RWPE2 (cell line): Measurements from ENCODE around the gene TMEM79.

Source experiments
- ATAC-seq: fragments of 200-7000 bp; cut with Tn5 transposase; 3 replicates; pipeline ENCODE4 v1.9.1; 2021; ENCODE audit warnings: low read depth
- DNase-seq: peaks from one replicate; pipeline ENCODE4 v3.0.0-alpha.2; 2020; ENCODE audit warnings: low spot score
- H3K27ac ChIP-seq: fragments of 450-650 bp; 2 replicates; pipeline ENCODE4 v1.5.1; 2017; ENCODE audit warnings: mild to moderate bottlenecking; ENCODE audit not compliant: poor library complexity, severe bottlenecking
- H3K27me3 ChIP-seq: fragments of 250-450 bp; sonication (Bioruptor Pico); 2 replicates; pipeline ENCODE4 v1.5.1; 2021; ENCODE audit warnings: mild to moderate bottlenecking, moderate library complexity; ENCODE audit not compliant: insufficient read depth, poor library complexity, severe bottlenecking
- H3K36me3 ChIP-seq: fragments of 250-450 bp; sonication (Bioruptor Pico); 2 replicates; pipeline ENCODE4 v1.5.1; 2020; ENCODE audit warnings: low read depth, mild to moderate bottlenecking, moderate library complexity
- H3K4me1 ChIP-seq: fragments of 250-450 bp; sonication (Bioruptor Pico); 2 replicates; pipeline ENCODE4 v1.5.1; 2021; ENCODE audit warnings: mild to moderate bottlenecking, moderate library complexity; ENCODE audit not compliant: insufficient read depth, poor library complexity, severe bottlenecking
- H3K4me3 ChIP-seq: fragments of 250-450 bp; sonication (Bioruptor Pico); 2 replicates; pipeline ENCODE4 v1.5.1; 2021; ENCODE audit warnings: mild to moderate bottlenecking, moderate library complexity; ENCODE audit not compliant: severe bottlenecking
- H3K9me3 ChIP-seq: fragments of 250-450 bp; sonication (Bioruptor Pico); 2 replicates; pipeline ENCODE4 v1.5.1; 2021; ENCODE audit warnings: mild to moderate bottlenecking, moderate library complexity; ENCODE audit not compliant: severe bottlenecking
- CTCF ChIP-seq: fragments of 450-650 bp; IDR thresholded peaks from one replicate; pipeline ENCODE4 v1.5.1; 2017; ENCODE audit warnings: mild to moderate bottlenecking, moderate library complexity; ENCODE audit not compliant: poor library complexity, severe bottlenecking

The TMEM79 gene

GRCh38 chr1:156282479-156283222, 1.5 kb upstream of the TMEM79 start, which contains the start of gene SMG5:
Gene SMG5 (minus strand): TSS chr1:156282825. CDS start chr1:156282680, 145 bp downstream.
- Histone ChIP-seq H3K36me3 (peaks cover 40% of the 10 kb centered on the region), H3K4me3 (peak within 1 kb of the TSS; percentile 85), H3K9me3 (no peaks in the 10 kb centered on the region), H3K27ac (peak within 1 kb of the TSS; percentile 65), H3K4me1 (peaks cover 14% of the 10 kb centered on the region), H3K27me3 (no peaks in the 10 kb centered on the region)
- DNase-seq, result peak; percentile 96
- ATAC-seq, result peak; percentile 87
- TF ChIP-seq CTCF, result no peak

- Histone ChIP-seq H3K4me1 (peaks cover 14% of the 10 kb centered on the region), H3K36me3 (peaks cover 33% of the 10 kb centered on the region), H3K4me3 (peak overlapping the region; percentile 85), H3K9me3 (no peaks in the 10 kb centered on the region), H3K27ac (peak overlapping the region; percentile 65), H3K27me3 (no peaks in the 10 kb centered on the region)
- ATAC-seq (no peak), DNase-seq (no peak)
- TF ChIP-seq CTCF, result no peak
These were observed 604 bp upstream of the TMEM79 start for GRCh38 chr1:156283521-156283920.

- H3K27me3 ChIP-seq, result no peaks in the 10 kb centered on the region
- peak overlapping the region; percentile 85 for H3K4me3 ChIP-seq
- no peak for ATAC-seq
- no peak for TF ChIP-seq CTCF
- H3K27ac ChIP-seq, result peak overlapping the region; percentile 32
- peaks cover 14% of the 10 kb centered on the region for H3K4me1 ChIP-seq
- no peak for DNase-seq
- H3K9me3 ChIP-seq, result no peaks in the 10 kb centered on the region
- peaks cover 34% of the 10 kb centered on the region for H3K36me3 ChIP-seq
These were observed 632 bp downstream of the TMEM79 start for GRCh38 chr1:156284757-156285156.

- H3K27ac ChIP-seq, result peak overlapping the region; percentile 32
- H3K9me3 ChIP-seq, result no peaks in the 10 kb centered on the region
- DNase-seq, result no peak
- no peak for ATAC-seq
- peaks cover 34% of the 10 kb centered on the region for H3K36me3 ChIP-seq
- no peaks in the 10 kb centered on the region for H3K27me3 ChIP-seq
- TF ChIP-seq CTCF, result no peak
- H3K4me3 ChIP-seq, result no peak overlapping the region
- peaks cover 14% of the 10 kb centered on the region for H3K4me1 ChIP-seq
These were observed 1.3 kb downstream of the TMEM79 start for GRCh38 chr1:156285437-156285836.

- ATAC-seq (no peak), DNase-seq (no peak)
- H3K27me3 ChIP-seq, result no peaks in the 10 kb centered on the region
- peaks cover 27% of the 10 kb centered on the region for H3K36me3 ChIP-seq
- no peak for TF ChIP-seq CTCF
- peaks cover 11% of the 10 kb centered on the region for H3K4me1 ChIP-seq
- no peaks in the 10 kb centered on the region for H3K9me3 ChIP-seq
- H3K27ac ChIP-seq, result no peak overlapping the region
- H3K4me3 ChIP-seq, result no peak overlapping the region
These were observed 1.9 kb downstream of the TMEM79 start for GRCh38 chr1:156286061-156286460.
